T-helper 1 cell treated with Interleukin-12 subunit alpha and Interleukin-12 subunit beta and Interleukin-4 antibody, amounts not matched to agents 30 μg/mL and 1 μg/mL, for 36 hours (primary cell): ENCODE results near the gene AFF3.
"Not testable (repeated sequence)": the region's sequence is repeated elsewhere in the genome, so short reads cannot be mapped to it uniquely, and the experiment has no call there.

ENCODE experiments used
- H3K27ac Mint-ChIP-seq: one replicate; pipeline ENCODE4 v1.8.0; 2021; ENCODE audit warnings: mild to moderate bottlenecking, mixed read lengths
- H3K27me3 Mint-ChIP-seq: one replicate; pipeline ENCODE4 v1.8.0; 2021; ENCODE audit warnings: low read depth, mixed read lengths
- H3K36me3 Mint-ChIP-seq: one replicate; pipeline ENCODE4 v1.8.0; 2021; ENCODE audit warnings: low read depth, mixed read lengths
- H3K4me1 Mint-ChIP-seq: one replicate; pipeline ENCODE4 v1.8.0; 2021; ENCODE audit warnings: low read depth, mixed read lengths
- H3K4me3 Mint-ChIP-seq: one replicate; pipeline ENCODE4 v1.8.0; 2021; ENCODE audit warnings: mild to moderate bottlenecking, moderate library complexity, mixed read lengths
- H3K9me3 Mint-ChIP-seq: one replicate; pipeline ENCODE4 v1.8.0; 2021; ENCODE audit warnings: mixed read lengths

AFF3 gene

DNA sequence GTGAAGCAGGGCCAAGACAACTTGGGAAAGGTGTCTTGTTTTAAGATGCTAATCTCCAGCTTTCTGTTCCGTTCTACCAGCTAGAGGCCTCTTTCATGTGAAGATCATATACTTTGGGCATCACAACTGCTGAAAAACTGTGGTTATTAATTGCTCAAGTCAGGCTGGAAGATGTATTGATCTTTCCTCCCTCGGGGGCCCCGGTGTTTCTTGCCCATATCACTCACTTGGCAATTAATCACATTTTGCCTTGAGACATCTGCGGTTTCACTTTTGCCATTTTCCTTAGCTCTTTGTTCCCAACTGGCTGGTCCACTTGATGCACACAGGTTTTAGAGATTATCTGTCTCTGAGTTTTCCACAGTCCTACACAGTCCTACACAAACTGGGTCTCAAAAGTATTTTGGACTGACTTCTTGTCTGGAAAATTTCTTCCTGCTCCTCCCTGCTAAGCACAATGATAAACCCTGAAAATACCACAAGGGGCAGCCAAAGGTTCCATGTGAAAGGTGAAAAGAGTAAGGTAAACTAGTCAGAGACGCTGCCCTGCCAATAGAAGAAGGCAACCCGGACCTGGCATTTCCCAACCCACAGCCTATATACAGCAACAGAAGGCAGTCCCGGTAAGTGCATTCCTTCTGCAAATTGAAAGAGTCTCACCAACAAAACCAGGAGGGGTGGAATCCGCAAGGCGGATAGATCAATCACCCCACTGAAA is 181.0 kb downstream of the AFF3 start:
- Mint-ChIP-seq H3K9me3 (no peaks in the 10 kb centered on the region), H3K36me3 (no peaks in the 10 kb centered on the region), H3K4me1 (no peaks in the 10 kb centered on the region), H3K27ac (no peak overlapping the region), H3K27me3 (no peaks in the 10 kb centered on the region), H3K4me3 (no peak overlapping the region)

- Mint-ChIP-seq H3K27me3 (no peaks in the 10 kb centered on the region), H3K36me3 (no peaks in the 10 kb centered on the region), H3K4me3 (no peak overlapping the region), H3K9me3 (no peaks in the 10 kb centered on the region), H3K4me1 (no peaks in the 10 kb centered on the region), H3K27ac (no peak overlapping the region)
These were observed 181.6 kb downstream of the AFF3 start for GRCh38 chr2:99960790-99961189.

DNA sequence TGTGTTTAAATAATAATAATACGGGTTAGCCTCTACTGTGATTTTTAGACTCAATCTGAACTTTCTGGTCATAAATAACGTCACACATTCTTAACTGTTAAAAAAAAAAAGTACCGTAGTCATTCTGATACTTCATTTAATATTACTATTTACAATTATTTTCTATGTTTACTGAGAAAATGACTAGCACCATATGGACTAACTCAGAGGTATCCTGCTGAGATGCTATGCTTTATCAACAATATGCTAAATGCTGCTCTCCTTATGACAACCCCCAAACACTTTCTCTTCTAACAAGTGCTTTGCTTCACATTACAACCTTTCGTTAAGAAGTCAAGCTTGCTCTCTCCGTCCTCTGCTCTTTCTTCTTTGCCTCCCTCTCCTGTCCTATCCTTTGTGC is 182.1 kb downstream of the AFF3 start:
- no peaks in the 10 kb centered on the region for H3K27me3 Mint-ChIP-seq
- no peaks in the 10 kb centered on the region for H3K4me1 Mint-ChIP-seq
- H3K9me3 Mint-ChIP-seq = no peaks in the 10 kb centered on the region
- no peak overlapping the region for H3K4me3 Mint-ChIP-seq
- no peaks in the 10 kb centered on the region for H3K36me3 Mint-ChIP-seq
- H3K27ac Mint-ChIP-seq = no peak overlapping the region

DNA sequence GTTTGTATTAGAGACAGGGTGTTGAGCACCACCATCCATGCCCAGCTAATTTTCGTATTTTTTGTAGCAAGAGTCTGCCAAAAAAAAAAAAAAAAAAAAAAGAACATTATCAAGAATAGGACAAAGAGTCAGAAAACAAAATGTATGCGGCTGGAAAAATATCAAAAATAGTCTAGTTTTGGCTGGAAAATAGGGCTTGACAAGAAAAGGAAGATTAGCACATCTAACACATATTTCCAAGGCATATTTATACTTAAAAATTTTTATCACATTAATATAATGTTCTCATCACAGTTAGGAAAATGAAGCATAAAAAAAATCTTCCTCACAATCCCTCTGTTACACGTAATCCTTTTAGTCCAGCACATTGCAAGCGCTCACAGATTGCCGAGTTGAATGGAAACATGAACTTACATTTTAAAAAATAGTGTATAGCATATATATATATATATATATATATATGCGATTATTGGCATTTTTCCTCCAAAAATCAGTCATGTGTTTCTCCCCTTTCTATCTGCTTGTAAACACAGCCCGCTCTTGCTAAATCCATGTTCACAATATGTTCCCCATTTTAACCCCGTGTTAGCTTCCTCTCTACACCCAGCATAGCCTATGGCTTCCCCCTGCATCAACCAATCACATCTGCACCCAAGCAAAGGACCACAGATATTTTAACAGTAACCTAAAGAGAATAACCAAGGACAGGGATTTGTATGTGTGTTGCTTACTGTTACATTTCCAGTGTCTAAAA is 183.0 kb downstream of the AFF3 start:
- Mint-ChIP-seq H3K27me3 (no peaks in the 10 kb centered on the region), H3K27ac (no peak overlapping the region), H3K4me1 (no peaks in the 10 kb centered on the region), H3K4me3 (no peak overlapping the region), H3K36me3 (no peaks in the 10 kb centered on the region), H3K9me3 (no peaks in the 10 kb centered on the region)

DNA sequence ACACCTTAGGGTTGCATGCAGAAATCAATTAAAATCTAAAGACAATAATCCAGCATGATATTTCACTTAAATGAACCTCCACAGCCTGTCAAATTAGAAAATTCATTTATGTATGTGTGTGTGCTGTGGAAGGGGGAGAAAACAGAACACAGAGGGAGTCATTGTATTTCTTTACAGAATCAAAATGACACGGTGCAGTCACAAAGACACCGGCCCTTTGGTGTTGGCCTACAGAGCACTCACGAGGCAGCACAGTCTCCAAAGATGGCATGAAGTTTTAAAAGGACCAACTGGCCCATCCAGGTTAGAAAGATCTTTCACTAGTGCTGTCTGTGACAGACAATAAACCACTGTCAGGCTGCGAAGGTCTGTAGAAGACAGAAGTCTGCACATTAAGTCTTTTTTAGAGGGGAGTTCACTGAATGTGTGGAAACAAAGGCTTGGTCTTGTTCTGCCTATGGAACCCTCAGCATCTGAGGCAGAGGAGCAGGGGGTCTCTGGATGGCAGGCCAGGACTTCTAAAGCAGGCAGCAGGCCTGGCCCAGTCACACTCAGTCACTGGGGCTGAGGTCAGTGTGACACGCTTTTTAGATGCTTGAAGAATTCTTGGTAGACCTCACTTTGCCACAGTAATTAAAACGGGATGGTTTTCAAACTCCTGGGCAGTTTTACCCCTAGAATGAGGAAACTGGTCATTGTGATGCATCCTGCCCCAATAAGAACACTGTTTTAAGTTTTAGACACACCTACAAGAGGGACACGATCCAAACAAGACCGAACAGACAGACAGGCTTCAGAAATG is 184.9 kb downstream of the AFF3 start:
- Mint-ChIP-seq H3K4me3 (no peak overlapping the region), H3K9me3 (no peaks in the 10 kb centered on the region), H3K27ac (no peak overlapping the region), H3K36me3 (no peaks in the 10 kb centered on the region), H3K4me1 (no peaks in the 10 kb centered on the region), H3K27me3 (no peaks in the 10 kb centered on the region)

DNA sequence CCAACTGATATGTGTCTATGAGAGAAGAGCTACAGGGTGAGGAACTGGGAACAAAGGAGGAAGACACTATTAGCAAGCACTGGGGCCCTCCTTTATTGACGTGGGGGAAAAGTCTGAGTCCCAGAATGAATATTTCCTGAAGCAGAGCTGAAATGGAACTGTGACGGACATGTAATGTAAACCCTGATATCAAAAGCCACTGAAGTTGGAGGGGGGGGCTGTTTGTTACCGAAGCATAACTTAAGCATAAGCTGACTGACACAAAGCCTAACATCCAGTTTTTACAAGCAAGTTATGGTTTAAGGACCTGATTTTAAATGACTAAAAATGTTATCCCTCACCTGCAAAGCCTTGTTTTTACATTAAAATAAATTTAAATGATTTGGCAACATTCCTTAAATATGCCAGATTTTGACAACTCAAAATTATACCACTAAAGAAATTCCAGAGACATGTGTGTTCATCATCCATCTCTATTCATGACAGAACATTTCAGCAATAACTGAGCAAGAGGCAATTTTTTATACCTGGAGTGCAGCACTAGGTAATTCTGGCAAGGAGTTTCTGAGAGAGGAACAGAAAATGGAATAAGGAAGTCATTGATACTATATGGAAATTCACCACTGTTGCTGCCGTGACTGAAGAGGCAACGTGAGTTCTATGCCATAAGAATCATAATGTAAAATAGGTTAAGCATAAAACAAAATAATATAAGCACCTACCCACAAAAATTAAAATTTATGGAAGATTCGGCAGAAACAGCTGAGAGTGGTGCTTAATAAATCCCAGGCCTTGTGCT is 186.0 kb downstream of the AFF3 start:
- Mint-ChIP-seq H3K4me3 (no peak overlapping the region), H3K4me1 (no peaks in the 10 kb centered on the region), H3K27ac (no peak overlapping the region), H3K9me3 (no peaks in the 10 kb centered on the region), H3K36me3 (no peaks in the 10 kb centered on the region), H3K27me3 (no peaks in the 10 kb centered on the region)

DNA sequence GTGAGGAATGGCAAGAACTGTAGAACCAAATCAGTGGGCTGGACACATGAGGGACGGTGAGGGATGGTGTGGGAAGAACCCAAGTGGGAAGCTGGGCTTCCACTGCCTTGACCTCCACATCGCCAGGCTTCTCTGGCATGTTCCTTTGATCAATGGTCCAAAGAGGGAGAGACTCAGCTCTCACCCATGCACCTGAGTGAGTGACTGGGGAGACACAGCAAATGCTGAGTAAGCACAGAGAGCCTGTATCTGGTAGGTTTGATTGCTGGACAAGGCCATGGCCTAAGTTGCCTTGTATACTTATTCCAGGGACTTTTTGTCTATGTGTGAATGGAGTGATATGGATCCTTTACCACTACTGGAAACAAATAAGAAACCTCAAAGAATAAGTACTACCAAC is 188.6 kb downstream of the AFF3 start:
- Mint-ChIP-seq H3K27ac (no peak overlapping the region), H3K4me3 (no peak overlapping the region), H3K27me3 (no peaks in the 10 kb centered on the region), H3K9me3 (no peaks in the 10 kb centered on the region), H3K4me1 (no peaks in the 10 kb centered on the region), H3K36me3 (no peaks in the 10 kb centered on the region)

DNA sequence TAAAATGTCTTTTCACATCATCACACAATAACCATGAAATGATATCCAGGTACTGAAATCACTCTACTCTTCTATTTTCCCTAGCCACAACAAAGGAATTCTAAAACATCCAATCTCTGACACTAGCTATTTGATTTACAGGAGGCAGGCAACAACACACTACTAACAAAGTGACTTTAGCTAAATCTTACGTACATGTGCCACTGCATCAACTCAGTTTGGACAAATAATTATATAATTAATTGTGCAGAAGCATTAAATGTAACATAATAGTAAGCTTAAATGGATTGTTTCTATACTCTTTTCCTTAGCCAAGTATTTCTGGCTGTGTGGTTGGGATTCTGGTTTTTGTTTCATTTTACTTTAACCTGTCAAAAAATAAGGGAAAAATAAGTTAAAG is 192.4 kb downstream of the AFF3 start:
- no peaks in the 10 kb centered on the region for H3K9me3 Mint-ChIP-seq
- H3K4me3 Mint-ChIP-seq = no peak overlapping the region
- H3K27ac Mint-ChIP-seq = no peak overlapping the region
- H3K27me3 Mint-ChIP-seq = no peaks in the 10 kb centered on the region
- H3K4me1 Mint-ChIP-seq = no peaks in the 10 kb centered on the region
- H3K36me3 Mint-ChIP-seq = no peaks in the 10 kb centered on the region

DNA sequence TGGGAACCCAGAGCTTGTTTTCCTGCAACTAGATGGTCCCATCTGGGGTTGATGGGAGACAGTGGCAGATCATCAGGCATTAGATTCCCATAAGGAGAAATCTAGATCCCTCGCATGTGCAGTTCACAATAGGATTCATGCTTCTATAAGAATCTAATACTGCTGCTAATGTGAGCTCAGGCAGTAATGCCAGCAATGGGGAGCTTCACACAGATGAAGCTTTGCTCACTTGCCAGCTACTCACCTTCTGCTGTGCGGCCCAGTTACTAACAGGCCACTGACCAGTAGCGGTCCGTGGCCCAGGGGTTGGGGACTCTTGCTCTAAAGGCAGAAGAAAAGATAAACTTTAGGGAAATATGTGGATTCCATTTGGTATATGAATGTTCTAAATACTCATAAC is 192.9 kb downstream of the AFF3 start:
- H3K27ac Mint-ChIP-seq = no peak overlapping the region
- no peaks in the 10 kb centered on the region for H3K9me3 Mint-ChIP-seq
- H3K4me3 Mint-ChIP-seq = no peak overlapping the region
- no peaks in the 10 kb centered on the region for H3K36me3 Mint-ChIP-seq
- no peaks in the 10 kb centered on the region for H3K4me1 Mint-ChIP-seq
- no peaks in the 10 kb centered on the region for H3K27me3 Mint-ChIP-seq

DNA sequence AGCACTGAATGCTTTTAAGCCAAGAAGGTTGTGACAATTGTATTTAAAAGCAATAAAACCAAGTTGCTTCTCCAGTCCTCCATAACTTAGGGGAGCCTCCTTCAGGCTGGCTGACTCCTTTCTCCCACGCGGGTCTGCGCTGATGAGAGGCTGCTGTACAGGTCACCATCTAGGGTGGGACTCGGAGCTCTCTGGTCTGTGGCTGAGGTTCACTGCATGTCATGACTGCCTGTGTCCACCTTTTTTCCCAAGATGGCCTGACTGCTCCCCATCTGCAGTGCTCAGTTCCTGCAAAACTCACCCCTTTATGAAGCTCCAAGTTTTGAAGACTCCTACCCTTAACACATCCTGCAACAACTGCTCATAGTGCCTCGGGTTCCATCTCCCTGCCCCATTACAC is 194.4 kb downstream of the AFF3 start:
- Mint-ChIP-seq H3K4me1 (no peaks in the 10 kb centered on the region), H3K27me3 (no peaks in the 10 kb centered on the region), H3K4me3 (no peak overlapping the region), H3K9me3 (no peaks in the 10 kb centered on the region), H3K27ac (no peak overlapping the region), H3K36me3 (no peaks in the 10 kb centered on the region)

DNA sequence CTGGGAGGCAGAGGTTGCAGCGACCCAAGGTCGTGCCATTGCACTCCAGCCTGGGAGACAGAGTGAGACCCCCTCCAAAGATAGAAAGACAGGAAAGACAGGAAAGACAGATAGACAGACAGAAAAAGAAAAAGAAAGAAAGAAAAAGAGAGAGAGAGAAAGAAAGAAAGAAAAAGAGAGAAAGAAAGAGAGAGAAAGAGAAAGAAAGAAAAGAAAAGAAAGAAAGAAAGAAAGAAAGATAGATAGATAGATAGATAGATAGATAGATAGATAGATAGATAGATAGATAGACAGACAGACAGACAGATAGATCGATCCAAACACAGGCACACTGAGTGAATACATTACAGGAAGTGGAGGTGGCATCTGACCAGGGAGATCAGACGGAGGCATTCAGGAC is 195.0 kb downstream of the AFF3 start:
- H3K4me3 Mint-ChIP-seq, H3K36me3 Mint-ChIP-seq, H3K27ac Mint-ChIP-seq, H3K4me1 Mint-ChIP-seq, H3K9me3 Mint-ChIP-seq, H3K27me3 Mint-ChIP-seq: not testable (repeated sequence)

- Mint-ChIP-seq H3K9me3 (no peaks in the 10 kb centered on the region), H3K4me3 (no peak overlapping the region), H3K27ac (no peak overlapping the region), H3K27me3 (no peaks in the 10 kb centered on the region), H3K4me1 (no peaks in the 10 kb centered on the region), H3K36me3 (no peaks in the 10 kb centered on the region)
These were observed 198.4 kb downstream of the AFF3 start for GRCh38 chr2:99944019-99944418.

GRCh38 chr2:99942561-99943347 is 199.6 kb downstream of the AFF3 start:
- H3K36me3 Mint-ChIP-seq = no peaks in the 10 kb centered on the region
- no peak overlapping the region for H3K4me3 Mint-ChIP-seq
- H3K4me1 Mint-ChIP-seq = no peaks in the 10 kb centered on the region
- H3K9me3 Mint-ChIP-seq = no peaks in the 10 kb centered on the region
- no peaks in the 10 kb centered on the region for H3K27me3 Mint-ChIP-seq
- no peak overlapping the region for H3K27ac Mint-ChIP-seq

DNA sequence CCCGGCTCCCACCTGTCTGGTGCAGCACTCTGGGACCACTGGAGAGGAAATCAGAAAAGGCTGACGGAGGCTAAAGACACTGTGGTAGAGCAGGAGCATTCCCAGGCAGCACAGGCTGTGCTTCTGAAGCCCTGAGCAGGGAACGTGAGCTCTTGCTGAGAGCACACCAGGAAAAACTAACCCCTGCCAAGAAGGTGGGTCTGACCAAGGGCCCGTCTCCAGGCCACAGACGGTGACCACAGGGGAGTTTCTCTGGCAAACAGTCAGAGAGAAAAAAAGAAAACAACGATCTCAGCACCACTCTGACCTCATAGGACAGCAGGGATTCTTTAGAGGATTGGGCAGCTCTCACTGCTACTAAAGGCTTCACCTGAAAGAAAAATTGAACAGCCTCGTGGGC is 201.4 kb downstream of the AFF3 start:
- no peaks in the 10 kb centered on the region for H3K27me3 Mint-ChIP-seq
- no peaks in the 10 kb centered on the region for H3K9me3 Mint-ChIP-seq
- no peaks in the 10 kb centered on the region for H3K4me1 Mint-ChIP-seq
- H3K4me3 Mint-ChIP-seq = no peak overlapping the region
- H3K27ac Mint-ChIP-seq = no peak overlapping the region
- H3K36me3 Mint-ChIP-seq = no peaks in the 10 kb centered on the region
